ENCODE data around the gene TMSB10.
A peak's percentile ranks its signal among the peaks of the same experiment; 100 is the strongest.
"Not testable (repeated sequence)": the region's sequence is repeated elsewhere in the genome, so short reads cannot be mapped to it uniquely, and the experiment has no call there.

The TMSB10 gene

GRCh38 chr2:84905181-84906107 is at the start of gene TMSB10:
Gene TMSB10, plus strand, starts transcription at chr2:84905656.
- peak; percentile 93 for DNase-seq

GRCh38 chr2:84855731-84856130 is 49.7 kb upstream of the TMSB10 start:
- peak; percentile 61 for DNase-seq

- peak; percentile 57 for DNase-seq
These were observed 48.7 kb upstream of the TMSB10 start for GRCh38 chr2:84856787-84857186.

GRCh38 chr2:84857566-84857965 is 47.9 kb upstream of the TMSB10 start:
- DNase-seq, result no peak

GRCh38 chr2:84858123-84858522 is 47.3 kb upstream of the TMSB10 start:
- DNase-seq, result no peak

GRCh38 chr2:84858937-84859336 is 46.5 kb upstream of the TMSB10 start:
- no peak for DNase-seq

- no peak for DNase-seq
These were observed 43.9 kb upstream of the TMSB10 start for GRCh38 chr2:84861539-84861938.

GRCh38 chr2:84862006-84862405 is 43.5 kb upstream of the TMSB10 start:
- no peak for DNase-seq

- DNase-seq, result peak; percentile 43
These were observed 40.2 kb upstream of the TMSB10 start for GRCh38 chr2:84865181-84865783.

GRCh38 chr2:84866122-84866521 is 39.3 kb upstream of the TMSB10 start:
- no peak for DNase-seq

- DNase-seq, result not testable (repeated sequence)
These were observed 37.1 kb upstream of the TMSB10 start for GRCh38 chr2:84868327-84868726.

- DNase-seq, result no peak
These were observed 35.1 kb upstream of the TMSB10 start for GRCh38 chr2:84870306-84870705.

GRCh38 chr2:84872691-84873090 is 32.8 kb upstream of the TMSB10 start:
- DNase-seq, result not testable (repeated sequence)

GRCh38 chr2:84873350-84873749 is 32.1 kb upstream of the TMSB10 start:
- DNase-seq, result no peak

GRCh38 chr2:84874381-84875212 is 30.9 kb upstream of the TMSB10 start:
- peak; percentile 3 for DNase-seq

- no peak for DNase-seq
These were observed 30.3 kb upstream of the TMSB10 start for GRCh38 chr2:84875213-84875560.

- DNase-seq, result not testable (repeated sequence)
These were observed 29.8 kb upstream of the TMSB10 start for GRCh38 chr2:84875619-84876018.

GRCh38 chr2:84876369-84876768 is 29.1 kb upstream of the TMSB10 start:
- no peak for DNase-seq

GRCh38 chr2:84878459-84878858 is 27.0 kb upstream of the TMSB10 start:
- DNase-seq, result no peak

- no peak for DNase-seq
These were observed 26.4 kb upstream of the TMSB10 start for GRCh38 chr2:84878896-84879583.

- DNase-seq, result peak; percentile 53
These were observed 25.7 kb upstream of the TMSB10 start for GRCh38 chr2:84879584-84880394.

GRCh38 chr2:84880395-84880644 is 25.1 kb upstream of the TMSB10 start:
- DNase-seq, result no peak

Measured in CD4-positive, alpha-beta T cell treated with Interleukin-17A for 4 hours (primary cell).